ENCODE measurements around the gene TRIM7. TPM values are rescaled to one million over a fixed set of nuclear protein-coding genes. Genes with fewer than 3 reads are reported as not detected.
A peak's percentile ranks its signal among the peaks of the same experiment; 100 is the strongest.

TRIM7 gene
- total and polyA plus RNA-seq, 9 donors = 0.34 to 2.9 (median 0.82) TPM

- H3K4me1 ChIP-seq (ENCODE audit: insufficient read depth) = peaks cover 12% of the 10 kb centered on the region
- no peaks in the 10 kb centered on the region for H3K9me3 ChIP-seq
- intact Hi-C loops (cut with DNase I) = loop anchor here in 1 of 4 donors (10.0 kb wide), 1 partner anchor 379 kb away; no protein-coding TSS in a partner anchor
- DNase-seq = peak in 1 of 5 donors; percentile 43
- no peaks in the 10 kb centered on the region for H3K36me3 ChIP-seq
- no peak for TF ChIP-seq POLR2A (IDR thresholded peaks at IDR 0.05)
- no peak for TF ChIP-seq EP300 (IDR thresholded peaks at IDR 0.05)
- no peak for TF ChIP-seq CTCF (IDR thresholded peaks at IDR 0.05)
- no peaks in the 10 kb centered on the region for H3K27me3 ChIP-seq
- no peak overlapping the region for H3K27ac ChIP-seq
- WGBS, 3 donors = 0 to 1% (median 1%) methylated on average over 29 to 67 of the region's 67 CpGs
- H3K4me3 ChIP-seq = peak overlapping the region; percentile 52
Measured at GRCh38 chr5:181204113-181204825, 727 bp downstream of the TRIM7 start.

GRCh38 chr5:181203777-181204112 lies 1.3 kb downstream of the TRIM7 start:
- DNase-seq = no peak
- intact Hi-C loops (cut with DNase I) = loop anchor here in 1 of 4 donors (10.0 kb wide), 1 partner anchor 379 kb away; no protein-coding TSS in a partner anchor
- H3K27ac ChIP-seq = no peak overlapping the region

GRCh38 chr5:181203093-181203711 lies 1.8 kb downstream of the TRIM7 start:
- H3K9me3 ChIP-seq = no peaks in the 10 kb centered on the region
- no peaks in the 10 kb centered on the region for H3K36me3 ChIP-seq
- 56 to 63% (median 58%) methylated on average over 11 of the region's 11 CpGs for WGBS, 3 donors
- H3K4me1 ChIP-seq (ENCODE audit: insufficient read depth) = peaks cover 12% of the 10 kb centered on the region
- H3K27me3 ChIP-seq = no peaks in the 10 kb centered on the region
- DNase-seq = no peak
- intact Hi-C loops (cut with DNase I) = loop anchor here in 1 of 4 donors (10.0 kb wide), 1 partner anchor 378 kb away; no protein-coding TSS in a partner anchor
- no peak overlapping the region for H3K27ac ChIP-seq
- H3K4me3 ChIP-seq = no peak overlapping the region
- TF ChIP-seq POLR2A (IDR thresholded peaks at IDR 0.05) (no peak), CTCF (IDR thresholded peaks at IDR 0.05) (no peak), EP300 (IDR thresholded peaks at IDR 0.05) (no peak)

More at GRCh38 chr5:181203777-181204112, 1.3 kb downstream of the TRIM7 start:
- no peak for TF ChIP-seq POLR2A (IDR thresholded peaks at IDR 0.05)
- no peak for TF ChIP-seq CTCF (IDR thresholded peaks at IDR 0.05)
- TF ChIP-seq EP300 (IDR thresholded peaks at IDR 0.05) = no peak
- WGBS, 3 donors = 6 to 7% (median 6%) methylated on average over 17 of the region's 17 CpGs
- Histone ChIP-seq H3K36me3 (no peaks in the 10 kb centered on the region), H3K9me3 (no peaks in the 10 kb centered on the region), H3K4me3 (peak overlapping the region; percentile 52), H3K4me1 (ENCODE audit: insufficient read depth) (peaks cover 12% of the 10 kb centered on the region), H3K27me3 (no peaks in the 10 kb centered on the region)

- intact Hi-C loops (cut with DNase I) = loop anchor here in 1 of 4 donors (10.0 kb wide), 1 partner anchor 376 kb away; no protein-coding TSS in a partner anchor
- H3K36me3 ChIP-seq = no peaks in the 10 kb centered on the region
- TF ChIP-seq CTCF (IDR thresholded peaks at IDR 0.05) = no peak
- no peak for TF ChIP-seq POLR2A (IDR thresholded peaks at IDR 0.05)
- TF ChIP-seq EP300 (IDR thresholded peaks at IDR 0.05) = no peak
- H3K4me1 ChIP-seq (ENCODE audit: insufficient read depth) = peaks cover 9% of the 10 kb centered on the region
- no peak overlapping the region for H3K27ac ChIP-seq
- H3K9me3 ChIP-seq = no peaks in the 10 kb centered on the region
- H3K27me3 ChIP-seq = no peaks in the 10 kb centered on the region
- no peak overlapping the region for H3K4me3 ChIP-seq
- no peak for DNase-seq
- 62 to 73% (median 66%) methylated on average over 4 of the region's 4 CpGs for WGBS, 3 donors
Measured at GRCh38 chr5:181200816-181201215, 4.2 kb downstream of the TRIM7 start.
